ENCODE data around the gene ADARB1. TPM values are rescaled to one million over a fixed set of nuclear protein-coding genes. Genes with fewer than 3 reads are reported as not detected.

ADARB1 gene
- total RNA-seq, 1 experiment from 2014 or later: 14.6 TPM

DNA sequence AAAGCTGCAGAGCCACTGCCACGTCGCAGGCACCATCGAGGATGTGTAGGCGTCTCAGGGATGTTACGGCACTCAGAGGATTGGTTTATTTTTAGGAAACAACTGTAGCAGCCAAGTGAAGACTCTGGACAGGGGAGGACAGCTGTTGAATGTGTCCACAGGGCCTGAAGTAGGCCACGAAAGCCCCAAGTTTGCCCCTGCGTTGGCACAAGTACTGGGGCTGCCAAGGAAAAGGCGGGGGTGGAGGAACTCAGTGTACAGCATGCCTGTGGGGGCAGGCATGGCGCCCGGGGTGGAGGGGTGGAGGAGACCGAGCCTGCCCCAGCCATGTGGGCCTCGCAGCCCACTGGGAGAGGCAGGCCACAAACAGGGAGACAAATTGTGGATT, 89.7 kb downstream of the ADARB1 start:
- Mint-ChIP-seq H3K27ac (no peak overlapping the region), H3K36me3 (no peaks in the 10 kb centered on the region), H3K27me3 (ENCODE audit: low read depth) (no peaks in the 10 kb centered on the region), H3K9me3 (no peaks in the 10 kb centered on the region), H3K4me1 (peaks cover 9% of the 10 kb centered on the region), H3K4me3 (no peak overlapping the region)
- ATAC-seq (no peak), DNase-seq (ENCODE audit: low spot score) (no peak)
- CTCF ChIA-PET: interaction anchor here (1.5 kb wide), 1 partner anchor 24 kb away, joined by 4 read pairs; no protein-coding TSS in a partner anchor
- no peak for TF ChIP-seq FOXK1 (CRISPR knock-in tag; IDR thresholded peaks at IDR 0.05)
- TF ChIP-seq EMX1 (CRISPR knock-in tag; IDR thresholded peaks at IDR 0.05): no peak
- POLR2A ChIA-PET: no interaction called here

DNA sequence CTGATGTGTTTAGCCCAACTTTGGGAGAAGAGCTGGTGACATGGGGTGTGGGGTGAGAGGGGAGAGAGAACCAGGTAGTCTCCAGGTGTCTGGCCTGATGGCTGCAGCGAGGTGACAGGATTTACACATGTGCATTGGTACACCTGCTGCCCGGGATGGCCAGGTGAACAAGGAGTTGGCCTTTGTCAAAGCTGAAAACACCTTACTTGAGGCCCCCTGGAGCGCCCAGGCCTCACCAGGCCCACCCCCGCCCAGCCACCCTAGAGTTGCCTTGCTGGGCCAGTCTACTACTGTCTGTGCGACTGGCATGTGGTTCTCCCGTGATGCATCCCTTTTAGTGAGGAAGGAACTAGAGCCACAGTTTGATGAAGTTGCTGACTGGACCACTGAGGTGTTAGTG, 90.5 kb downstream of the ADARB1 start:
- no peaks in the 10 kb centered on the region for H3K9me3 Mint-ChIP-seq
- no peaks in the 10 kb centered on the region for H3K27me3 Mint-ChIP-seq (ENCODE audit: low read depth)
- H3K27ac Mint-ChIP-seq: no peak overlapping the region
- H3K4me1 Mint-ChIP-seq: peaks cover 9% of the 10 kb centered on the region
- TF ChIP-seq, protein P1, sequence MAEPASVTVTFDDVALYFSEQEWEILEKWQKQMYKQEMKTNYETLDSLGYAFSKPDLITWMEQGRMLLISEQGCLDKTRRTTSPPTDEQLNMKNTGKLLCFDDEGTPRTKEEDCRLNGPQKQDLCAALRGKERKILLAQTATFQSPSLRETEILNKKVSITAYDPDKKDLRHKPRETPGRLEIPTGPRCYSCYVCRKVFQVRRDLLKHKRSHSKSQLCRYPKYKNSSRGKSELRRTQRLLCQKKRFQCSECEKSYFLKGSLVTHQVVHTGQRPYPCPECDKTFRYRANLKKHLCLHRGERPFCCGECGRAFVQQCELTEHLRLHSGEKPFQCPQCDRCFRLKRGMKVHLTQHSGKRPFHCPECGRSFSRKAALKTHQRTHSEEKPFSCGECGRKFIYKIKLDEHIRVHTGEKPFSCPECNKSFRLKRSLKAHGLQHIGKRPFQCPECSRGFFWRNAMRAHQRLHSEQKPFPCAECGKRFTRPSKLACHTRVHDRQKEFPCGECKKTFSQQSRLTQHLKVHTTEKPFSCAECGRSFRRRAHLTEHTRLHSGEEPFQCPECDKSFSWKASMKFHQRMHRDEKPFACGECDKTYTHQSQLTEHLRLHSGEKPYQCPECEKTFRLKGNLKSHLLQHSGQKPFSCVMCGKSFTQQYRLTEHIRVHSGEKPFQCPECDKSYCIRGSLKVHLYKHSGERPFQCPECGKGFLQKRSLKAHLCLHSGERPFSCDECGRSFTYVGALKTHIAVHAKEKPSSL (CRISPR knock-in tag; conservative IDR thresholded peaks at IDR 0.05): no peak
- TF ChIP-seq MXD4 (CRISPR knock-in tag; IDR thresholded peaks at IDR 0.05; ENCODE audit: borderline replicate concordance) (no peak), SP1 (CRISPR knock-in tag; conservative IDR thresholded peaks at IDR 0.05) (no peak)
- ChIA-PET CTCF (interaction anchor here (0.8 to 1.5 kb wide), 2 partner anchors 25 to 26 kb away, joined by 3 to 4 read pairs; no protein-coding TSS in a partner anchor), POLR2A (no interaction called here)
- H3K36me3 Mint-ChIP-seq: no peaks in the 10 kb centered on the region
- no peak overlapping the region for H3K4me3 Mint-ChIP-seq
- ATAC-seq (no peak), DNase-seq (ENCODE audit: low spot score) (no peak)

DNA sequence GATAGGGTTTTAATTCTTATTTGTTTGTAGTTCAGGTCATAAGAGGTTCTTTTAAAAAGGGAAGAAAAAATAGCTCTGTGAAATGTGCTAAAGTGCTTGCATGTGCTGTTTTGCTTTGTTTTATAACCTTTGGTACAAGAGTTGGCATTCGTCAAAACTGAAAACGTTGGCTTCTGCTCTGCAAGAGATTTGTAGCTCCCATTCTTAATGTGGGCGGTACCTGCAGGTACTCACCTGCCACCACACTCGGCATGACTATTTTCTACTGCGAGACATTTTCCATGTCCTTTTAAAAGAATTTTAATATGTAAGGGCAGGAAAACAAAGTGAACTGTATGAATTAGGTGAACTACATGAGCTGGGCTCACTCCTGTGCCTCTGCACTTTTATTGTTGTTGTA, 92.6 kb downstream of the ADARB1 start:
- CTCF ChIA-PET: interaction anchor here (1.4 to 2.9 kb wide), 3 partner anchors 26 to 120 kb away, joined by 4 to 13 read pairs (median 11); partner anchors contain the start of gene POFUT2
- no peaks in the 10 kb centered on the region for H3K9me3 Mint-ChIP-seq

DNA sequence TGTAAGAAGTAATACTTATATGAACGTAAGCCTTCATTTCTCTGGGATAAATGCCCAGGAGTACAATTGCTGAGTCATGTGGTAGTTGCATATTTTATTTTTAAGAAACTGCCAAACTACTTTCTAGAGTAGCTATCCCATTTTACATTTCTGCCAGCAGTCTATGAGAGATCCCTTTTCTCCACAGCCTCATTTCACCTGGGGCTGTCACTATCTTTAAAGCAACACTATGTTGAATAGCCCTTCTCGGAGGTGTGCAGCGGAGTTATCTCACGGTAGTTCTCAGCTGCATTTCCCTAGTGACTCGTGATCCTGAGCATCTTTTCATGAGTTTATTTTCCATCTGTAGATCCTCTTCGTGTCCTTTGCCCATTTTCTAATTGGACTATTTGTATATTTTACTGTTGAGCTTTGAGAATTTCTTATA, 93.4 kb downstream of the ADARB1 start:
- Mint-ChIP-seq H3K27ac (no peak overlapping the region), H3K27me3 (ENCODE audit: low read depth) (no peaks in the 10 kb centered on the region), H3K9me3 (no peaks in the 10 kb centered on the region), H3K36me3 (no peaks in the 10 kb centered on the region), H3K4me1 (no peaks in the 10 kb centered on the region), H3K4me3 (no peak overlapping the region)
- CTCF ChIA-PET: interaction anchor here (0.6 to 2.9 kb wide), 7 partner anchors 27 to 275 kb away, joined by 3 to 13 read pairs (median 4); partner anchors contain the start of gene POFUT2
- ATAC-seq (no peak), DNase-seq (ENCODE audit: low spot score) (no peak)
- POLR2A ChIA-PET: no interaction called here
- TF ChIP-seq KAT7 (CRISPR knock-in tag; IDR thresholded peaks at IDR 0.05; ENCODE audit: borderline replicate concordance) (no peak), CBFB (CRISPR knock-in tag; IDR thresholded peaks at IDR 0.05; ENCODE audit: low read depth) (no peak), TEAD4 (CRISPR knock-in tag; IDR thresholded peaks at IDR 0.05) (no peak), SMAD3 (CRISPR knock-in tag; IDR thresholded peaks at IDR 0.05; ENCODE audit: borderline replicate concordance) (no peak), EMX1 (CRISPR knock-in tag; IDR thresholded peaks at IDR 0.05) (no peak), NFE2L1 (CRISPR knock-in tag; IDR thresholded peaks at IDR 0.05) (no peak), TEAD1 (CRISPR knock-in tag; IDR thresholded peaks at IDR 0.05) (no peak)
- TF ChIP-seq, protein P2, sequence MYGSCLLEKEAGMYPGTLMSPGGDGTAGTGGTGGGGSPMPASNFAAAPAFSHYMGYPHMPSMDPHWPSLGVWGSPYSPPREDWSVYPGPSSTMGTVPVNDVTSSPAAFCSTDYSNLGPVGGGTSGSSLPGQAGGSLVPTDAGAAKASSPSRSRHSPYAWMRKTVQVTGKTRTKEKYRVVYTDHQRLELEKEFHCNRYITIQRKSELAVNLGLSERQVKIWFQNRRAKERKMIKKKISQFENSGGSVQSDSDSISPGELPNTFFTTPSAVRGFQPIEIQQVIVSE (CRISPR knock-in tag; IDR thresholded peaks at IDR 0.05; ENCODE audit: borderline replicate concordance): no peak
- TF ChIP-seq, protein P3, sequence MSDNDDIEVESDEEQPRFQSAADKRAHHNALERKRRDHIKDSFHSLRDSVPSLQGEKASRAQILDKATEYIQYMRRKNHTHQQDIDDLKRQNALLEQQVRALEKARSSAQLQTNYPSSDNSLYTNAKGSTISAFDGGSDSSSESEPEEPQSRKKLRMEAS (CRISPR knock-in tag; IDR thresholded peaks at IDR 0.05): no peak
- TF ChIP-seq, protein P4, sequence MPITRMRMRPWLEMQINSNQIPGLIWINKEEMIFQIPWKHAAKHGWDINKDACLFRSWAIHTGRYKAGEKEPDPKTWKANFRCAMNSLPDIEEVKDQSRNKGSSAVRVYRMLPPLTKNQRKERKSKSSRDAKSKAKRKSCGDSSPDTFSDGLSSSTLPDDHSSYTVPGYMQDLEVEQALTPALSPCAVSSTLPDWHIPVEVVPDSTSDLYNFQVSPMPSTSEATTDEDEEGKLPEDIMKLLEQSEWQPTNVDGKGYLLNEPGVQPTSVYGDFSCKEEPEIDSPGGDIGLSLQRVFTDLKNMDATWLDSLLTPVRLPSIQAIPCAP (CRISPR knock-in tag; IDR thresholded peaks at IDR 0.05): no peak
- TF ChIP-seq, protein P5, sequence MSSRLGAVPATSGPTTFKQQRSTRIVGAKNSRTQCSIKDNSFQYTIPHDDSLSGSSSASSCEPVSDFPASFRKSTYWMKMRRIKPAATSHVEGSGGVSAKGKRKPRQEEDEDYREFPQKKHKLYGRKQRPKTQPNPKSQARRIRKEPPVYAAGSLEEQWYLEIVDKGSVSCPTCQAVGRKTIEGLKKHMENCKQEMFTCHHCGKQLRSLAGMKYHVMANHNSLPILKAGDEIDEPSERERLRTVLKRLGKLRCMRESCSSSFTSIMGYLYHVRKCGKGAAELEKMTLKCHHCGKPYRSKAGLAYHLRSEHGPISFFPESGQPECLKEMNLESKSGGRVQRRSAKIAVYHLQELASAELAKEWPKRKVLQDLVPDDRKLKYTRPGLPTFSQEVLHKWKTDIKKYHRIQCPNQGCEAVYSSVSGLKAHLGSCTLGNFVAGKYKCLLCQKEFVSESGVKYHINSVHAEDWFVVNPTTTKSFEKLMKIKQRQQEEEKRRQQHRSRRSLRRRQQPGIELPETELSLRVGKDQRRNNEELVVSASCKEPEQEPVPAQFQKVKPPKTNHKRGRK (CRISPR knock-in tag; IDR thresholded peaks at IDR 0.05; ENCODE audit: borderline replicate concordance): no peak

More for the DNA sequence above, 92.6 kb downstream of the ADARB1 start:
- no peak for TF ChIP-seq ZNF232 (CRISPR knock-in tag; IDR thresholded peaks at IDR 0.05)
- TF ChIP-seq EMX1 (CRISPR knock-in tag; IDR thresholded peaks at IDR 0.05): no peak
- TF ChIP-seq FOXJ3 (CRISPR knock-in tag; IDR thresholded peaks at IDR 0.05; ENCODE audit: borderline replicate concordance): no peak
- no peak for TF ChIP-seq TCF7 (CRISPR knock-in tag; IDR thresholded peaks at IDR 0.05; ENCODE audit: low read depth)
- TF ChIP-seq, protein P6, sequence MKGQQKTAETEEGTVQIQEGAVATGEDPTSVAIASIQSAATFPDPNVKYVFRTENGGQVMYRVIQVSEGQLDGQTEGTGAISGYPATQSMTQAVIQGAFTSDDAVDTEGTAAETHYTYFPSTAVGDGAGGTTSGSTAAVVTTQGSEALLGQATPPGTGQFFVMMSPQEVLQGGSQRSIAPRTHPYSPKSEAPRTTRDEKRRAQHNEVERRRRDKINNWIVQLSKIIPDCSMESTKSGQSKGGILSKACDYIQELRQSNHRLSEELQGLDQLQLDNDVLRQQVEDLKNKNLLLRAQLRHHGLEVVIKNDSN (CRISPR knock-in tag; IDR thresholded peaks at IDR 0.05): no peak
- TF ChIP-seq ZNF138 (CRISPR knock-in tag; conservative IDR thresholded peaks at IDR 0.05): no peak
- TF ChIP-seq, protein P4 (CRISPR knock-in tag; IDR thresholded peaks at IDR 0.05): no peak
- no peak for TF ChIP-seq ZNF671 (CRISPR knock-in tag; IDR thresholded peaks at IDR 0.05)
- TF ChIP-seq TEAD4 (CRISPR knock-in tag; IDR thresholded peaks at IDR 0.05): no peak
- no peak overlapping the region for H3K27ac Mint-ChIP-seq
- DNase-seq (ENCODE audit: low spot score) (no peak), ATAC-seq (no peak)
- no peak overlapping the region for H3K4me3 Mint-ChIP-seq
- H3K27me3 Mint-ChIP-seq (ENCODE audit: low read depth): no peaks in the 10 kb centered on the region
- no peaks in the 10 kb centered on the region for H3K4me1 Mint-ChIP-seq
- no peaks in the 10 kb centered on the region for H3K36me3 Mint-ChIP-seq
- POLR2A ChIA-PET: no interaction called here

Data from WTC11 (cell line).